IPS-NIHi7 (cell line): ENCODE data around the gene PRR29.
"Not testable (repeated sequence)": the region's sequence is repeated elsewhere in the genome, so short reads cannot be mapped to it uniquely, and the experiment has no call there.

Source experiments
- DNase-seq: peaks from one replicate; pipeline ENCODE4 v3.0.0; 2012; ENCODE audit warnings: mixed read lengths; ENCODE audit errors: extremely low spot score

The PRR29 gene

DNA sequence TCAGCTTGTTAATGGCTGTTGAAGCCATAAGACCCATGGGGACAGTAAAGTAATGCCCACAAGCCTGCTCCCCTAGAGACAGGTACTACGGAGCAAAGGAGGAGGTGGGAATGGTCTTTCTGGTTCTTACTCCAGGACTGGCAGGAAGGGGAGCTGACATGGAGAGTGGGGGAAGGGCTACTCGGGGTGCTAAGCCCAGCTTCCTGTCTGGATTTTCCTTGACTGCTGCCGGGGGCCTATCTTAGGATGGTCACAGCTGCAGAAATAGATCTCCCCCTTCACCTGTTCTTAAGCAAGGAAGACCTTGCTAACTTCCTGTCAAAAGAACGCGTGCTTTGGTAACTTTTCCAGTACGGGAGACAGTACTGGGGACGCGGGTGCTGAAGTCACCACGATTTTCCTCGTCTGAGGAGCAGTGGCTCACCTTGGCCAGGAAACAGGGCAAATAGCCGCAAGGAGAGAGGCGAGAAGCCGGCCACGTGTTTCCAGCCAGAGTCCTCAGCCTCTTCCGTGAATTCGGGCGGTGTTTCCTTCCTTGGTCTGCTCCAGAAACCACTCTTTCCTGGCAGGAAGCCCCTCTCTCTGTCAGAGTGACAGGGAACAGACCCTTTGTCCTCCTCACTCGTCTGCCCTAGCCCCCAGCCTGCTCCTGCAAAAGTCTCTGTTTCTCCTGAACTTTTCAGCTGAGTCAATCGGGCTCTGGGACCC is 656 bp upstream of the PRR29 start:
- DNase-seq, result no peak

DNA sequence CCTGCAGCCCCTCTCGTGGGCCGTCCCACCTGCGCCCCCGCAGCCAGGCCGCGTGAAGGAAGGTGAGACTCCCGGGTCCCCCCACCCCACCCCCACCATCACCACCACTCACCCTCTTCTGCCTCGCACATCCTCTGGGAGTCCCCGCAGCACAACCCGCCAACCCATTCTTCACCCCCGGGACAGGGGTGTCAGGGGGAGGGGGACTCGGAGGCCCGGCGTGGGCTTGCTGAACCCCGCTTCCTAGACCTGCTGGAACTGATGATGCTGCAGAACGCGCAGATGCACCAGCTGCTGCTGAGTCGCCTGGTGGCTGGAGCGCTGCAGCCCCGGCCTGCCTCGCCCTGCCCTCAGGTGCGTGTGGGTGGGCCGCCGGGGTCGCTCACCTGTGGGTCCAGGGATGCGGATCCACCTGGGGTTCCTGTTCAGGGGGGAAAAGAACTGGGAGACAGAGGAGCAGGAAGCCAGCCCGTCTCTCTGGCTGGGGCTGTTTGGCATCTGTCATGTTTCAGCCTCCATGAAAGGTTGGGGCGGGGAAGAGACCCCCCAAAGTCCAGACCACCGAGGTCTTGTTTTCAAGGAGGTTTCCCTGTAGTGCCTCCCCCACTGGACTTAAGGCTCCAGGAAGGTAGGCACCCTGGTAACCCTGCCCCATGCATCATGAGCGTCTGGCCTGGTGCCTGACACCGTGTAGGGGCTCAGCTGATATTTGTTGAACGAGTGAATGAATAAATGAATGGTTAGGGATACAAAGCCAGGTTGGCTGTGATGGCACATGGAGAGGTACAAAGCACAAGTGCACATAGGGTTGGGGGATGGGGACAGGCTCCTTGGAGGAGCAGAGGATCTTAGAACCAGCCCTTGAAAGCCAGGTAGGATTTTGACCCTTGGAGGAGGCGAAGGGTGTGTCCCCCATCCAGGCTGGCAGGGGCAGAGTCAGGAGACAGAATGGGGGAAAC is 849 bp downstream of the PRR29 start:
- no peak for DNase-seq

DNA sequence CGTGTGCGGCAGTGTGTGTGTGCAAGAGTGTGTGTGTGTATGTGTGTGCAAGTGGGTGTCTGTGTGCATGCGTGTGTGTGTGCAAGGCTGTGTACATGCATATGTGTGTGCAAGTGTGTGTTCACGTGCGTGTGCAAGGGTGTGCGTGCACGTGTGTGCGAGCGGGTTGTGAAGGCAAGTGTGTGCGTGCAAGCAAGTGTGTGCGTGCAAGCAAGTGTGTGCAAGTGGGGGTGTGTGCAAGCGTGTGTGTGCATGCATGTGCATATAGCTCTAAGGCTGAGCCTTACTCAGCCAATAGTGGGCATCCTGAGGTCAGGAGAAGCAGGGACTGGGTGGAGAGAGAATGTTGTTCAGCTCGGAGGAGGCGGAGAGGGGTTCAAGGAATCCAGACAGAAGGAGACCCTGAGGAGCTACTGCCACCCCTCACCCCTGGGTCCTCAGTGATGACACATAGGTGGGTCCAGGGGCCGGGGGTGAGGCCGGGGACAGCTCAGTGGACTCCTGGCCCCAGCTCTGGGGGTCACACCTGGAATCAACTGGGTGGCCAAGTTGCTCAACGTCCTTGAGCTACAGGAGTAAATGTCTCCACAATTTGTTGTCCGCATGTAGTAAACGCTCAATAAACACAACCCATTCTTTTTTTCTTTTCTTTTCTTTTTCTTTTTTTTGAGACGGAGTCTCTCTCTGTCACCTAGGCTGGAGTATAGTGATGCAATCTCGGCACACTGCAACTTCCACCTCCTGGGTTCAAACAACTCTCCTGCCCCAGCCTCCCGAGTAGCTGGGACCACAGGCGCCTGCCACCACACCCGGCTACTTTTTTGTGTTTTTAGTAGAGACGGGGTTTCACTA is 1.8 kb downstream of the PRR29 start:
- DNase-seq, result no peak

DNA sequence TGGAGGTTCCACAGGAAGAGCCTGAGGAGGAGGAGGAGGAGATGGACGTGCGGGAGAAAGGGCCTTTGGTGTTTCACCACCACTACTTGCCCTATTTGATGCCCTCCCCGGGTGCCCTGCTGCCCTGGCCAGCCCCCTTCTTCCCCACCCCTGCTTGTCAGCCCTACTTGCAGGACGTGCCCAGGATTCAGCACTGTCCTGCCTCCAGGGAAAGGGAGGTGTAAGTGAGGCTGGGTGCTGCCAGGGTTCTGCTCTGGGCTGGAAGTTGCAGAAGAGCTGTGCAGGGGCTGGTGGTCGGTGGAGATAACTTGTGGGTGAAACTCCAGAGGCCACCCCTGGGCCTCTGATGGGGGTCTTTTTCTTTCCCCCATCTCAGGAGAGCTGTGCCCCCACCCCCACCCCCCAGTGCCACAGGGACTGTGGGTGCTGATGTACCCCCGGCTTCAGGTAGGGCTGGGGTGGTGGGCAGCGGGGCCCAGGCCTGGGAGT is 3.0 kb downstream of the PRR29 start:
- DNase-seq, result no peak

DNA sequence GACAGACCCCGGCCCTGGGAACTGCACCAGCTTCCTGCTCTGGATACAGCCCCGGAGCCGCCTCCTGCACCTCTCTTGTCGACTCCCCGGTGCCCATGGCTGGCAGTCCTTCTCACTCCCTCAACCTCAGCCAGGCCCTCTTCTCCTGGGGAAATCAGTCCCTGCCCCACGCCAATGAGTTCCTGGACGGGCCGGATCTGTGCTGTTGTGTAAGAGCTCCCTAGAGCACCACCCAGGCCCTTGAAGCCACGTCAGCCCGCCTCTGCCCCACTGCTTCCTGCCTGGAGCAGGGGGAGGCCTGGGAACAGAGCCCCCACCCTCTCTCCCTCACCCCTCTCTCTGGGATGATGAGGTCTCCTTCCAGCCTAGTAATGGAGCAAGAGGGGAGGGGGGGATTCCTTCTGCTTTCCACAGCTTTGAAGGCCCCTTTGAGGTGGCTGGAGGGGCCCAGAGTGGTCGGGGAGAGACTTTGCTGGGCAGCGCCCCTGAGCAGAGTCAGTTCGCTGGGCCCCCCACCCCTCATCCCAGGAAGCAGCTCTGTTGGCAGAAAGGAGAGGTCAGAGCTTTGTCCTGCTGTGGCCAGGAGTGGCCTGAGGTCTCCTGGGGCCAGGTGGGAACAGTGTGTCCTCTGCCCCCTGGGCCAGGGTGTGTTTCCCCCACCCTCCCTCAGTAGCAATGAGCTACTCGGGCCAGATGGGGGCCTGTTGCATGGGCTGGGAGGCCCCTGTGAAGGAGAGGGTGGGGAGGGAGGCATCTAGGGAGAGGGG is 3.8 kb downstream of the PRR29 start:
- DNase-seq, result no peak

DNA sequence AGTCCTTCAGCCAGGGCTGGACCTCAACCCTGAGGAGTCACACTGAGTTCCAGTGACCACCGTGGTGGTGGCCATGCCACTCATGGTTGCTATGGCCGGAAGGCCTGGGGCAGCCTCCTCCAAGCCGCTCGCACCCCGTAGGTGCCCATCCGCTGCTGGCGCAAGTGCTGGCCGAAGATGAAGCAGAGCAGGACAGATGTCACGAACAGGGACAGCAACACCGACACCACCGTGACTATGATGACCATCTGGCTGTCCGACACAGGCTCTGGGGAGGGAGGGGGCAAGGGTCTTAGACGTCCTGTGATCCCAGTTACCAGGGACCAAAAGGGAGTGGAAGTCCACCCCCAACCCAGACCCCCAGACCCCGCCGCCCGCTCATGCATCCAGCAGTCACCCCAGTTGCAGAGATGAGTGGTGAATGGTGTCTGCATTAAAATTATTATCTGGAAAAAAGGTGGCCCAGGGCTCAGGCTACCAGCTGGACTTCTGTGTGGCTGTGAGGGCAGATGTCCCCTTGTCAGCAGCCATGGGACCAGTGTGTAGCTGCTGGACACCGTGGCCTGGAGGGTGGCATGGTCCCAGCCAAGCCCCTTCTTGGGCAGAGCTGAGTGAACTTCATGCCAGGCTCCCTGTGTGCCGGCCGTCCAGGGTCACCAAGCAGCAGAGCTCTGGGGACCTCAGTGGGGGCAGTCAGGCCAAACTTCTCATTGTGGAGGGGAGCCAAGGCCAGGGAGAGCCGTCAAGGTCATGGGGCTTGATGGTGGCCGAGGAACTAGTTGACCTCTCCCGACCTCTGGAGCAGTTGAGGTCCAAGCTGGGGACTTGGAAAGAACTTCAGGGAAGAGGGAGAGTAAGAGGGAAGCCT is 4.7 kb downstream of the PRR29 start:
- DNase-seq, result no peak

DNA sequence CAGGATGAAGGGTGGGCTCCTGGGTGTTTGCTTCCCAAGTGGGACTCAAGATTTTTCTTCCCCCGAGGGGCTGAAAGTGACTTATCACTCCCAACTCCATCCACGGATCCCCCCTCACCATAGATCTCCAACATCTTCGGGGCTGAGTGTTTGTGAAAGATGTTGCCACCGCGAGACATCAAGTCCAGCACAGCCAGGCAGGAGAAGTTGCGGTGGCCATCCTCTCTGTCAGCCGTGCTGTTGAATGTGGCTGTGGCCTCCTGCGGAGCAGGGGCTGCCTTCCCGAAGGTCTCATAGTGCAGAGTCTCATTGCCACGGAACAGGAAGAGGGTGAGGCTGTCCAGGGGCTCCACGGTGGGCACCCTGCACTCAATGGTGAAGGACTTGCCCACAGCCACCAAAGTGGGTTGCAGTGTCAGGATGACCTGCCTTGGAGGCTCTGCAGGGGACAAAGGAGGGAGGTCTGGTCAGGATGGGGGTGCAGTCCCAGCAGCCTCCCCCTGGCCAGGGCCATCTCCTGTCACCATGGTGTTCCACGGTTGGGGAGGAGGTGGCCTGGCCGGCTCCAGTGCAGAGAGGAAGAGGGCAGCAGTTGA is 5.5 kb downstream of the PRR29 start:
- peak; percentile 5 for DNase-seq

DNA sequence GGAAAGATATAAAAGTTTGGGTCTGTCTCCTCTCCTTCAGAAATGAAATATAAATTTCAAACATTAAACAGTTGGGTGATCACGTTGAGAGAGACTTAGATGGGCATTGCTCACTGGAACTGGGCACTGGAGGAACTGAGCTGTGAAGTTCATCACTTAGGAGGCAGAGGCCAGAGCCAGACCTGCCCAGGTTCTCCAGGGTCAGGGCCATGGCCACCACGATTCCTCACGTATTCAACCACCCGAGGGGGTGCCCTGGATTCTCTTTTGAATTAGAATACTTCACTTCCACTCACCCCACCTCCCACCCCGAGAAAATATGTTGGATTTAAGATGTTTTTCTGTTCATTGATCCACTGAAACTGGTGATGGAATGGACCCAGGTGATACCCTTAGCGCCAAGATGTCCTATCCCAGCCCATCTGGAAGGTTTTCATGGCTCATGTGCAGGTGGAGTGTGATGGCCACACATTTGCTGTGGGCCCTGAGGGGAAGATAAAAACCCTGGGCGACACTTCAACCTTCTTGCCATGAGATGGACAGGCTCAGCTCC is 6.1 kb downstream of the PRR29 start:
- DNase-seq, result no peak

DNA sequence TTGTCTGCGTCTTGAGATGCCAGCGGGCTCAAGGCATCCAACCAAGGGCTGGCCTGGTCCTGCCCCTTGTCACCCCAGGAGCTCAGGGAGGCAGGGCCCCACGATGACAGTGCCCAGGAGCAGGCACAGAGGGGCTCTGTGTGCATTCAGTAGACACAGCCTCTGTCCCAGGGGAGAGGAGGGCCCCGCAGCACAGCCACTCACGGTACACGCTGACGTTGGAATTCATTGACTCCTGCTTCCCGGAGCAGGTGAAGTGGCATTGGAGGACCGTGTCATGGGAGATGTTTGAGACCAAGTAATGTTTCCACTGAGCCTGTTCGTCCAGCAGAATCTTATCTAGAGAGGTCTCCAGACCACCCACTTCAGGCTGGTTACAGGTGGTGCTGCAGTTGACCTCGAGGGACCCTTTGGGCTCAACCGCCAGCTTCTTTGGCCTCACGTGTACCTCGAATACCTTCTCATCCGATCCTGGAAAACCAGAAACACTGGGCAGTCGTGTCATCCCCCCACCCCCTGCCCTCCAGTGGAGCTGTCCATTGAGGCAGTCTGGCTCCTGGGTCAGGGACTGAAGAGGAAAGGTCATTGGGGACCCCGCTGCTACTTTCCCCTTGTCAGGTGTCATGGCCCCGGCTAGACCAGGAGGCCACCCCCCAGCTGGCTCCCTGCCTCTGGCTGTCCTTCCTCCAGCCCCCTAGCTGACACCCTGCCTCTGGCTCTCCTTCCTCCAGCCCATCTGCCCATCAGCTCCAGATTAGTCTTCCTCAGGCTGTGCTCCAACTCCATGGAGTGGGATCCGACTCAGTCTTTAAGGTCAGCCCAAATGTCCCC is 7.0 kb downstream of the PRR29 start:
- DNase-seq, result no peak

DNA sequence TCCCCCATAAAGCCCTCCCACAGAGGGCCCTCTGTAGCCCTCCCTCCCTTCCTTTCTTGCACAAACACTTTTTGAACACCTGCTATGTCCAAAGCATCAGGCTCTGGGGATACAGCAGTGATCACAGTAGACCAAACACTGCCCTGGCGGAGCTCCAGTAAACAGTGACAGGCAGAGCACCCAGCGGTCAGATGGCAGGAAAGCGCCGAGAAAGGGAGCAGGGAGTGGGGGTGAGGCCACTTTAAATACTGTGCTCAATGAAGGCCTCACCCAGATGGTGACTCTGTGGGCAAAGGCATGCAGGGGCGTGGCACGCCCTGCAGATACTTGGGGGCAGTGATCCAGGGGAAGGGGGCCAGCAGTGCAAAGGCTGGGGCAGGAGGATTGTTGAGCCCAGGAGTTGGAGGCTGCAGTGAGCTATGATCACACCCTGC is 7.6 kb downstream of the PRR29 start:
- no peak for DNase-seq

DNA sequence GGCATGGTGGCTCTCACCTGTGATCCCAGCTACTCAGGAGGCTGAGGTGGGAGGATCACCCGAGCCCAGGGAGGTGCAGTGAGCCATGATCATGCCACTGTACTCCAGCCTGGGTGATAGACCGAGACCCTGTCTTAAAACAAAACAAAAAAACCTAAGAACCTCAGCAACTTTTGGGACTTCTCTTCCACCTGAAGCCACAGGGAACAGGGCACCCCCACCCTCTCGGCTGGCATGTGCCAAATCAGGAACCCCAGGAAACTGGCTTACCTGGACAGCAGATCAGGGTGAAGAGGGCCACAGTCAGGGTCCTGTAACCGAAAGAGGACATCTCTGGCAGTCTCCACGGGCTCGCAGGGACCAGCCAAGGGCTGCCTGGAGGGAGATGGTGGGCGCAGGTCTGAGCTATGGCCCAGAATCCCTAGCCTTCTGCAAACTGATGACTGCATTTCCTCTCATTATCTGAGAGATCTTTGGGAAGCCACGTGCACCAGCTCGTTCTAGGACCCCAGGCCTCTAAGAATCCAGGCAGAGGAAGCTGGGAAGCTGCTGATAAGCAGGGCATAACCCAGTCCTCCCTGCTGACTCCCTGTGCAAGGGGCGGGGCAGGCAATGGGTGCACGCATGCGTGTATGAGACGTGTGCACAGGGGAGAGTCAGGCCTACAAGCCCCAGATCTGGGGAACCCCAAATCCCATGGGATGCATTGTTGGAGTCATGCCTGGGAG is 8.4 kb downstream of the PRR29 start:
- no peak for DNase-seq

DNA sequence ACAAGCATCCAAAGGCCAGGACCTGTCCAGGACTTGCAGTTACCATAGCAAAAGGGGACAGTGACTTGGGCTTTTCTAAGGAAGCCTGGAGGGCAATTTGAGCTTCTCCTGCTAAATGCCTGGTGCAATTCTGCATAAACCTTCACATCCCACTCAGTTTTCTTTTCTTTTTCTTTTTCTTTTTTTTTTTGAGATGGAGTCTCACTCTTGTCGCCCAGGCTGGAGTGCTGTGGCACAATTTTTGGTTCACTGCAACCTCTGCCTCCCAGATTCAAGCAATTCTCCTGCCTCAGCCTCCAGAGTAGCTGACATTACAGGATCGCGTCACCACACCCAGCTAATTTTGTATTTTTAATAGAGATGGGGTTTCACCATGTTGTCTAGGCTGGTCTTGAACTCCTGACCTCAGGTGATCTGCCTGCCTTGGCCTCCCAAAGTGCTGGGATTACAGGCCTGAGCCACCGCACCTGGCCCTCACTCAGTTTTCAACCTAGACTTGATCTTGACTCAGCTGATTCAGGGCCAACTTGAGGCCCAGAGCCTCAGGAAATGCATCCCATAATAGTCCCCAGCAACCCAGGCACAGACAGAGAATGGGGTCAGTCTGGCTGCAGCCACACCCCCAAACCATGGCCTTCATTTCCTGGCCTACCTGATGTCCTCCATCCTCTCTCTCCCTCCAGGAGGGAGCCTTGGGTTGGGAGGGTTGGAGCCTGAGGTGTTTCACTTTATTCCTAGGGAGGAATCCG is 9.1 kb downstream of the PRR29 start:
- not testable (repeated sequence) for DNase-seq

DNA sequence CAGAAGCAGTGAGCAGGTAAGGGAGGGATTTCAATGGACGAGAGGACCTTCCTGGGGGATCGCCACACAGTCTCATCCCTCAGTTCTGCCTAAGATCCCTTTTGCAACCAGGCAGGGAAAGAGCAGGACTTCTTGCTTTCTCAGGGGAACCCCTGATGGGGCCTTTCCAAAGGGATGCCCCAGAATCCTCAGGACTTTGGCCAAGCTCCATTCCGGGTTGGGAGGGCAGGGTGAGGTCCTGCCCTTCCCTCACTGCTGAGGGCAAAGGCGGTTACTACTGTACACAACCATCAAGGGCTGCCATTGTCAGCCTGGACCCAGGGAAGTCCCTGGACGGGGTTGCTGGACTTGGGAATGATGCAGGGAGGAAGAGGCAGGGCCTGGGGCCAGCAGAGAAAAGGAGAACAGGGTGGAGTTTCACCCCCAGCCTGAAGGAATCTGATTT is 9.7 kb downstream of the PRR29 start:
- no peak for DNase-seq

DNA sequence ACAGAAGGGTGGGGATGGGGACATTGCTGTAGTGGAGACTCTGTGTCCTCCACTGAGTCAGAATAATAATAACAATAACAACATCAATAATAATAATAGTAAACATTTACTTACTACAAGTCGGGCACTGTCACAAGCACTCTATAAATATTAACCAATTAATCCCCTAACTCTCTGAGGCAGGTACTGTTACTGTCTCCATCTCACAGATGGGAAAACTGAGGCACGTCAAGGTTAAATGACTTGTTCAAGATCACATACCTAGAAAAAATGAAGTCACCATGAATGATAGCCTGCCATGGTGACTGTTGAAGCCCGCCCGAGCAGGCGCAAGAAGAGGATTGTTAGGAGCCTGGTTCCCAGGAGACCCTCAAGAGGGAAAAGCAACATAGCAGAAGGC is 10.2 kb downstream of the PRR29 start:
- DNase-seq, result no peak

DNA sequence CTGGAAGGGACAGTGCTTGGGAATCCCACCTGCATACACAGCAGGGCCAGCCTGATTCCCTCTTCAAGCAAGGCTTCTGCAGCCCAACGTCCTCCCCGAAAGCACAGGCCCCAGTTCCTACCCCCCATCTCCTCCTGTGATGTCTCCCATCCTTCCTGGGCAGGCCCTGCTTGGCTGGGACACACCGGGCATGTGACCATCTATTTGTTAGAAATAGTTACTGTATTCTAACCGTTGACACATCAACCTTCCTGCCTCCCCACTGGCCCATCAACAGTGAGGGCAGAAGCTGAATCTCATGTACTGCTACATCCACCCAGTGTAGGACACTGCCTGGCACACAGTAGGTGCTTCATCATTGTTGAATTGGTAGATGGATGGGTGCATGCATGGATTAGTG is 10.7 kb downstream of the PRR29 start:
- no peak for DNase-seq

DNA sequence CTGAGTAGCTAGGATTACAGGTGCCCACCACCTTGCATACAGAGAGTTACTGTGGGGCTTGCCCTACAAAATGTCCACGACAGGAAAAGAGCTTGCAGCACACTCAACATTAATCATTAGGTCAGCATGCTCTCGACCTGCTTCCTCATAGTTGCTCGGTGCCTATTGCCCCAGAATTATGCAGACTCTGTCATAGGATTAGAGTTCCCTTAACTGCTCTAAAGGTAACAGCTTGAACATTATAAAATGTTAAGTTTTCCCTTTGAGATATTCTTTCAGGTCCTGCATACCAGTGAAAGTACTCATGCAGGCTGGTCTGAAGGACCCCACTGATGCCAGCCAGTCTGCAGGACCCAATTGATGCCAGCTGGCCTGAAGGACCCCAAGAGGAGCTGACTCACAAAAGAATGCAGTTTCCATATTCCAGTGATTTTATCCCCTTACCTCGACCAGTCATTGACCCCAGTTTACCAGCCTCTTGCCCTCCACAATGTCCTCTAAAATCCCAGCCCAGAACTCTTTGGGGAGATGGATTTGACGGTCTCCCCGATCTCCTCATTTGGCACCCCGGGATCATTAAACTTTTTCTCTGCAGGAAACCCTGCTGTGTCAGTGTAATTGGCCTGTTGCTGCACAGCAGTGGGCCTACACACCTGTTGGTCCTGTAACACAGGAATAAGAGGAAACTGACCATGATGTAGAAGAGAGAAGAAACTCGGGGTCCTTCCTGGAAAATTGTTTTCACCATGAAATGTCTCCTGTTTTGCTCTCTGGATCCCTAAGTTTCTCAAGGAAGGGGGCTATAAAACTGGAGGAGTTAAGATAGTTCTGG is 11.6 kb downstream of the PRR29 start:
- DNase-seq, result no peak
